ENCODE measurements around the gene GARIN5A. TPM values are rescaled to one million over a fixed set of nuclear protein-coding genes. Genes with fewer than 3 reads are reported as not detected.

Gene GARIN5A
- polyA plus RNA-seq, 1 donor (not counting 4 experiments of a cell fraction or from before 2014, with no cell fraction given) = 0.37 TPM

DNA sequence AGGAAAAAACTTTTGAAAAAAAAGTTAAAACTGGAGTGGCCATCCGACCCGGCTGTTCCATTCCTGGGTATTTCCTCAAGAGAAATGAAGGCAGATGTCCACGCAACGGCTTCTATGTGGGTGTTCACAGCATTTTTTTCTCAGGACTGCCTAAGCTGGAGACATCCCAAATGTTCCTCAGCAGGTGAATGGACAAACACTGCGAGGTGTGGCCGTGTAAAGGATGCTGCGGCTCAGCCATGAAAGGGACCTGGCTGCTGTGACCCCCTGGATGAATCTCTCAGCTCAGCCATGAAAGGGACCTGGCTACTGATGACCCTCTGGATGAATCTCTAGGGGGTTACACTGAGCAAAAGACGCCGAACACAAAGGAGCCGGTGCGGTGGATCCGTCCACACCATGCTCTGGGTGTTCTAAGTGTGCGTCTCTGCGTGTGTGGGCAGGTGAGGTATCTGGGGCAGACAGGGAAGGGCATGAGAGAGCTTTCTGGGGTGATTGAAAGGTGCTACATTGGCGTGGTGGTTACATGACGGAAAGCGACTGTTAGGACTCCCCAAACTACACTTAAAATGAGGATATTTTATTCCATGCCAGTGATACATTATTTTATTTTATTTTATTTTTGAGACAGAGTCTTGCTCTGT is 44.3 kb upstream of the GARIN5A start:
- Histone ChIP-seq H3K9ac (ENCODE audit: control insufficient read depth, extremely low read depth, insufficient read depth, low read length) (no peak overlapping the region), H3K9me3 (ENCODE audit: control insufficient read depth, low read depth, low read length) (no peaks in the 10 kb centered on the region), H3K36me3 (ENCODE audit: control insufficient read depth in 2 of 2, extremely low read depth in 1 of 2, insufficient read depth in 2 of 2, low read length in 2 of 2) (no peaks in the 10 kb centered on the region), H3K4me1 (ENCODE audit: control insufficient read depth, extremely low read depth, insufficient read depth, low read length) (no peaks in the 10 kb centered on the region), H4K20me1 (ENCODE audit: control insufficient read depth, extremely low read depth, insufficient read depth, low read length) (no peaks in the 10 kb centered on the region), H2AFZ (ENCODE audit: control insufficient read depth, low read length) (no peak overlapping the region), H3K79me2 (ENCODE audit: control insufficient read depth, insufficient read depth, low read length) (no peaks in the 10 kb centered on the region), H3K27ac (ENCODE audit: control insufficient read depth, insufficient read depth, low read length) (no peak overlapping the region), H3K9me1 (ENCODE audit: control insufficient read depth, extremely low read depth, insufficient read depth, low read length) (no peaks in the 10 kb centered on the region), H3K4me3 (ENCODE audit: control insufficient read depth in 2 of 3, extremely low read depth in 1 of 3, insufficient read depth in 2 of 3, low read depth in 1 of 3, low read length in 3 of 3) (no peak overlapping the region), H3K27me3 (ENCODE audit: control insufficient read depth, extremely low read depth, insufficient read depth, low read length) (peaks cover 8% of the 10 kb centered on the region), H3K4me2 (ENCODE audit: control insufficient read depth, extremely low read depth, insufficient read depth, low read depth, low read length) (no peak overlapping the region)
- TF ChIP-seq EZH2 (IDR thresholded peaks at IDR 0.05; ENCODE audit: low read length) = no peak
- no peak for FAIRE-seq
- dilution Hi-C loops (cut with MboI; ENCODE audit: extremely low pct_ligation_motif_present, low sequenced_read_pairs) = no loop called here
- DNase-seq (ENCODE audit: low read depth, low spot score) = no peak

DNA sequence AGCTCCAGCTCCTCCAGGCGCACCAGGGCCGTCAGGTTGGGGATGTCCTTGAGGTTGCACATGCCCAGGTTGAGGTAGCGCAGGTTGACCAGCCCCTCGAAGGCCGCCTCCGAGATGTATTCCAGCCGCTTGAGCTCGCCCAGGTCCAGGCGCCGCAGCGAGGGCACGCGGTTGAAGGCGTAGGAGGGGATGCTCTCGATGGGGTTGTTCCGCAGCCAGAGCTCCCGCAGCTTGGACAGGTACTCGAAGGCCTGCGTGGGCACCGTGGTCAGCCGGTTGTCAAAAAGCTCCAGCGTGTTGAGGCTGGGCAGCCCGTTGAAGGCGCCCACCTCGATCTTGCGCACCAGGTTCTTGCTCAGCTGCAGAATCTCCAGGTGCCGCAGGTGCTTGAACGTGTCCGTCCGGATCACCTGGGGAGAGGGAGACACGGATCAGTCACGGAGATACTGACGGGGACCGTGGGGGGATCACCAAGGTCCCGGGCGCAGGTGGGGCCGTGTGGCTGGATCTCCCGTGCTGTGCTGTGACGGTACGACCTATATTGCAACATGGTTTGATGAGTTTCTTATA is 42.4 kb upstream of the GARIN5A start:
- TF ChIP-seq EZH2 (IDR thresholded peaks at IDR 0.05; ENCODE audit: low read length) = no peak
- TF ChIP-seq, protein P1, sequence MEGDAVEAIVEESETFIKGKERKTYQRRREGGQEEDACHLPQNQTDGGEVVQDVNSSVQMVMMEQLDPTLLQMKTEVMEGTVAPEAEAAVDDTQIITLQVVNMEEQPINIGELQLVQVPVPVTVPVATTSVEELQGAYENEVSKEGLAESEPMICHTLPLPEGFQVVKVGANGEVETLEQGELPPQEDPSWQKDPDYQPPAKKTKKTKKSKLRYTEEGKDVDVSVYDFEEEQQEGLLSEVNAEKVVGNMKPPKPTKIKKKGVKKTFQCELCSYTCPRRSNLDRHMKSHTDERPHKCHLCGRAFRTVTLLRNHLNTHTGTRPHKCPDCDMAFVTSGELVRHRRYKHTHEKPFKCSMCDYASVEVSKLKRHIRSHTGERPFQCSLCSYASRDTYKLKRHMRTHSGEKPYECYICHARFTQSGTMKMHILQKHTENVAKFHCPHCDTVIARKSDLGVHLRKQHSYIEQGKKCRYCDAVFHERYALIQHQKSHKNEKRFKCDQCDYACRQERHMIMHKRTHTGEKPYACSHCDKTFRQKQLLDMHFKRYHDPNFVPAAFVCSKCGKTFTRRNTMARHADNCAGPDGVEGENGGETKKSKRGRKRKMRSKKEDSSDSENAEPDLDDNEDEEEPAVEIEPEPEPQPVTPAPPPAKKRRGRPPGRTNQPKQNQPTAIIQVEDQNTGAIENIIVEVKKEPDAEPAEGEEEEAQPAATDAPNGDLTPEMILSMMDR (optimal IDR thresholded peaks at IDR 0.05 in 1 of 3, IDR thresholded peaks at IDR 0.05 in 1 of 3, conservative IDR thresholded peaks at IDR 0.05 in 1 of 3; ENCODE audit: extremely low read depth in 1 of 3, insufficient read depth in 2 of 3, low read length in 3 of 3) = no peak
- DNase-seq (ENCODE audit: low read depth, low spot score) (no peak), FAIRE-seq (no peak)
- no peaks in the 10 kb centered on the region for H3K4me1 ChIP-seq (ENCODE audit: control insufficient read depth, extremely low read depth, insufficient read depth, low read length)
- H3K27me3 ChIP-seq (ENCODE audit: control insufficient read depth, extremely low read depth, insufficient read depth, low read length) = peaks cover 8% of the 10 kb centered on the region
- H3K9me1 ChIP-seq (ENCODE audit: control insufficient read depth, extremely low read depth, insufficient read depth, low read length) = no peaks in the 10 kb centered on the region
- H3K27ac ChIP-seq (ENCODE audit: control insufficient read depth, insufficient read depth, low read length) = no peak overlapping the region
- no peak overlapping the region for H3K9ac ChIP-seq (ENCODE audit: control insufficient read depth, extremely low read depth, insufficient read depth, low read length)
- dilution Hi-C loops (cut with MboI; ENCODE audit: extremely low pct_ligation_motif_present, low sequenced_read_pairs) = no loop called here
- no peaks in the 10 kb centered on the region for H4K20me1 ChIP-seq (ENCODE audit: control insufficient read depth, extremely low read depth, insufficient read depth, low read length)
- H2AFZ ChIP-seq (ENCODE audit: control insufficient read depth, low read length) = no peak overlapping the region
- no peaks in the 10 kb centered on the region for H3K9me3 ChIP-seq (ENCODE audit: control insufficient read depth, low read depth, low read length)
- no peaks in the 10 kb centered on the region for H3K79me2 ChIP-seq (ENCODE audit: control insufficient read depth, insufficient read depth, low read length)
- no peak overlapping the region for H3K4me3 ChIP-seq (ENCODE audit: control insufficient read depth in 2 of 3, extremely low read depth in 1 of 3, insufficient read depth in 2 of 3, low read depth in 1 of 3, low read length in 3 of 3)
- H3K36me3 ChIP-seq (ENCODE audit: control insufficient read depth in 2 of 2, extremely low read depth in 1 of 2, insufficient read depth in 2 of 2, low read length in 2 of 2) = no peaks in the 10 kb centered on the region
- H3K4me2 ChIP-seq (ENCODE audit: control insufficient read depth, extremely low read depth, insufficient read depth, low read depth, low read length) = no peak overlapping the region
